GM12865 (cell line): ENCODE measurements around the gene SCN8A.
"Not testable (repeated sequence)": the region's sequence is repeated elsewhere in the genome, so short reads cannot be mapped to it uniquely, and the experiment has no call there.

Experiments used
- DNase-seq: peaks from one replicate; pipeline ENCODE4 v3.0.0; 2010; ENCODE audit warnings: low read depth
- H3K4me3 ChIP-seq: 2 replicates; pipeline ENCODE4 v1.5.1; 2011; ENCODE audit warnings: mild to moderate bottlenecking, low read depth, low read length, control low read depth
- CTCF ChIP-seq: IDR thresholded peaks from 2 replicates; pipeline ENCODE4 v1.5.1; 2011; ENCODE audit warnings: low read length, control low read depth, low read depth, inconsistent platforms; ENCODE audit not compliant: insufficient read depth; ENCODE audit errors: missing control alignments

SCN8A gene

DNA sequence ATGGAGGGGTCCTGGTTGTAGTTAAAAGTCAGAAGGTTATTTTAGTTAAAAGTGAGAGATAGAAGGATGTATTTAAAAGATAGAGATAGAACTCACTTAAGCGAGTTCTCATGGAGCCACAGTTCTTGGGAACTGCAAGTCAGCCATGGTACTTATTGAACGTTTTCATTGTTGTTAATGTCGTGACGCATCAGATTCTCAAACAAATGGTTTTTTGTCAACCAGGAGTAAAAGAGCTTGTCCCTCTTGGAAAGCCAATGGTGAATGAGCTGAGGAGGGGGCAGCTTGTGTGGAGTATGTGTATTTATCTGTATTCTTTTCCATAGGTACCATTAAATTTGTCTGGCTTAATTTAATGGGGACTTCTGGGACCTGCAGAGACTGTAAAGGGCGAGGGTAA, 188.8 kb downstream of the SCN8A start:
- no peak overlapping the region for H3K4me3 ChIP-seq
- no peak for DNase-seq

GRCh38 chr12:51784688-51785087, 193.7 kb downstream of the SCN8A start:
- TF ChIP-seq CTCF, result no peak
- no peak for DNase-seq
- H3K4me3 ChIP-seq, result no peak overlapping the region

More for the DNA sequence above, 188.8 kb downstream of the SCN8A start:
- TF ChIP-seq CTCF, result no peak

DNA sequence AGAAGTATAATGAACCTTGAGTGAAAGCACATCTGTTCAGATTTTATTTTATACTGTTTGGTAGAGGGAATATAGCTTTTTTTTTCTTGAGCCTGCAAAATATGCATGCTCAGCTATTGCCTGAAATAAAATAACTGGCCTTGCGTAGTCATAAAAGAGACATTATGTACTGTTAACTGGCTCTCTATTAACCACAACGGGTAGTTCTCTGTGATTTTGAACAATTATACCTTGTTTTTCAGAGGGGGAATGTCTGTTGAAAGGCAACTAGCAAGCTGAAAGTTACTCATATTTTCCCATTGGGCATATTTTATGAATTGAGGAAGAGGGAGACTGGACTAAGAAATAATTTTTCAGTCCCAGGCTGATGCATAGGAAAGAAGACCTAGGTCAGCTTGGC, 194.9 kb downstream of the SCN8A start:
- no peak for DNase-seq
- no peak for TF ChIP-seq CTCF
- no peak overlapping the region for H3K4me3 ChIP-seq

DNA sequence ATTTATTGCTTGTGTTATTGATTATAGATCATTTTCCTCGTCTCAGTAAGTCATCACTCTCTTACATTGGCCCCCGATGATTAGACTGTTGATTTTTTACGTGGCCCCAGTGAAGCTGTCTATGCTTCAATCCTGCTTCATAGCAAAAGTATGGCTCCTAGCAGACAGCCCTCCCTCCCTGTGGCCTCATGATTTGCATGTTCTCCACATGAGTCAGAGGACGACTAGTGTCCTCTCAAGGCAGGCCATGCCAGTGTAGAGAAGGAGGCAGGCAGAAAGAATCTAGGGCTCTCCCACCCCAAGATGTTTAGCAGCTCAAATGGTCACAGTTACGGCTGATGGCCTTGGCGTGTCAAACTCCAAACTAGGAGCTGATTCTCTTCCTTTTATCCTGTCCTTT, 197.8 kb downstream of the SCN8A start:
- peak; percentile 15 for DNase-seq
- TF ChIP-seq CTCF, result no peak
- H3K4me3 ChIP-seq, result no peak overlapping the region

DNA sequence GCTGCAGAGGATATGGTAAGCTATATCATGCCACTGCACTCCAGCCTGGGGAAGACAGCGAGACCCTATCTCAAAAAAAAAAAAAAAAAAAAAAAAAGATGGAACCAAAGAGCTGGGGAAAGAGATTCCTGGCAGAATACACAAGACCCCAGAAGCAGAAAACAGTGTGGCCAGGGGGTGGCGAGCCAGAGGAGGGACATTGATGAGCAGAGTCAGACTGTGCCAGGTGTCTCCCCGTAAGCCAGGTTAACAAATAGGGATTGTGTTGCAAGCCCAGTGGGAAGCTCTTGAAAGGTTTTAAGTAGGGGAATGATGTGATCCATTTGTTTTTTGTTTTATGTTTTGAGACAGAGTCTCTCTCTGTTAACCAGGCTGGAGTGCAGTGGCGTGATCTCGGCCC, 201.4 kb downstream of the SCN8A start:
- no peak for TF ChIP-seq CTCF
- no peak for DNase-seq
- H3K4me3 ChIP-seq, result no peak overlapping the region

DNA sequence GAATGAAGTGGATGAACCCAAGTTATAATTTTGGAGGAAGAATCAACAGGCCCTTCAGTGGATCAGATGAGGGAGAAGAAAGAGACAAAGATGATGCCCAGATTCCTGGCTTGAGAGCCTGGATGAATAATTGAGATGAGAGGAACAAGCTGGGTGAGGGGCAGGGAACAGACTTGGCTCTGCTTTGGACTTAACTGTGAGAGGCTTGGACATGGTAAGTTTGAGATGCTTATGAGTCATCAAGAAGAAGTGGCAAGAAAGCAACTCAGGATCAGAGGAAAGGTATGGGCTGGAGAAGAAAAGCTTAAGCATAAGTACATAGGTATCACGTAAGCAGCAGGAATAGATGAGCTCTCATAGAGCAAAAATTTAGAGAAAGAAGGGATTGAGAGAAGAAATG, 202.2 kb downstream of the SCN8A start:
- no peak for DNase-seq
- no peak overlapping the region for H3K4me3 ChIP-seq
- no peak for TF ChIP-seq CTCF

- no peak overlapping the region for H3K4me3 ChIP-seq
- no peak for TF ChIP-seq CTCF
- DNase-seq, result no peak
Measured at GRCh38 chr12:51797301-51797700, 206.3 kb downstream of the SCN8A start.

GRCh38 chr12:51798051-51798450, 207.0 kb downstream of the SCN8A start:
- not testable (repeated sequence) for H3K4me3 ChIP-seq, DNase-seq
